H9 (cell line): ENCODE results near the gene WSCD2. TPM values are rescaled to one million over a fixed set of nuclear protein-coding genes. Genes with fewer than 3 reads are reported as not detected.

Experiments
- DNase-seq: peaks from one replicate; pipeline ENCODE4 v3.0.0-alpha.2; 2017
- H2AFZ ChIP-seq: one replicate; pipeline ENCODE4 v1.6.1; 2013; ENCODE audit warnings: mild to moderate bottlenecking, low read length, control low read depth, moderate library complexity
- H2AK5ac ChIP-seq: 2 replicates; pipeline ENCODE4 v1.6.1; 2013; ENCODE audit warnings: low read length, control low read depth, mixed read lengths; ENCODE audit not compliant: insufficient read length
- H2BK120ac ChIP-seq: one replicate; pipeline ENCODE4 v1.6.1; 2013; ENCODE audit warnings: low read depth, mild to moderate bottlenecking, low read length, control low read depth, inconsistent platforms; ENCODE audit not compliant: poor library complexity, severe bottlenecking
- H2BK12ac ChIP-seq: 2 replicates; pipeline ENCODE4 v1.6.1; 2013; ENCODE audit warnings: low read length, control low read depth, mixed read lengths, low read depth; ENCODE audit not compliant: insufficient read length
- H2BK15ac ChIP-seq: 2 replicates; pipeline ENCODE4 v1.6.1; 2013; ENCODE audit warnings: low read depth, low read length, control low read depth
- H2BK20ac ChIP-seq: one replicate; pipeline ENCODE4 v1.6.1; 2013; ENCODE audit warnings: low read depth, mild to moderate bottlenecking, low read length, control low read depth, inconsistent platforms; ENCODE audit not compliant: poor library complexity, severe bottlenecking
- H2BK5ac ChIP-seq: 2 replicates; pipeline ENCODE4 v1.6.1; 2013; ENCODE audit warnings: low read length, control low read depth, mixed read lengths; ENCODE audit not compliant: insufficient read length
- H3K14ac ChIP-seq: 2 replicates; pipeline ENCODE4 v1.6.1; 2013; ENCODE audit warnings: low read length, control low read depth; ENCODE audit not compliant: insufficient read depth
- H3K18ac ChIP-seq: 2 replicates; pipeline ENCODE4 v1.6.1; 2013; ENCODE audit warnings: low read depth, mild to moderate bottlenecking, mixed read lengths, low read length, control low read depth; ENCODE audit not compliant: insufficient read length
- H3K23ac ChIP-seq: 2 replicates; pipeline ENCODE4 v1.6.1; 2013; ENCODE audit warnings: low read length, control low read depth, mixed read lengths, low read depth; ENCODE audit not compliant: insufficient read length
- H3K23me2 ChIP-seq: 2 replicates; pipeline ENCODE4 v1.6.1; 2013; ENCODE audit warnings: low read depth, mild to moderate bottlenecking, mixed read lengths, low read length, control low read depth; ENCODE audit not compliant: insufficient read length, poor library complexity, severe bottlenecking
- H3K27ac ChIP-seq: 2 replicates; pipeline ENCODE4 v1.5.1; 2013; ENCODE audit warnings: low read length, control low read depth, mixed read lengths, low read depth; ENCODE audit not compliant: insufficient read length
- H3K27me3 ChIP-seq: 2 replicates; pipeline ENCODE4 v1.6.1; 2013; ENCODE audit warnings: low read length, control low read depth, inconsistent platforms; ENCODE audit not compliant: insufficient read depth
- H3K4ac ChIP-seq: 2 replicates; pipeline ENCODE4 v1.6.1; 2013; ENCODE audit warnings: low read depth, mild to moderate bottlenecking, control low read depth, inconsistent platforms, low read length, moderate library complexity
- H3K4me1 ChIP-seq: 2 replicates; pipeline ENCODE4 v1.6.1; 2013; ENCODE audit warnings: low read length, control low read depth, inconsistent platforms; ENCODE audit not compliant: insufficient read depth
- H3K4me2 ChIP-seq: 2 replicates; pipeline ENCODE4 v1.6.1; 2013; ENCODE audit warnings: low read length, control low read depth, mixed read lengths; ENCODE audit not compliant: insufficient read length, insufficient read depth
- H3K56ac ChIP-seq: 2 replicates; pipeline ENCODE4 v1.6.1; 2013; ENCODE audit warnings: low read depth, mild to moderate bottlenecking, mixed read lengths, low read length, control low read depth; ENCODE audit not compliant: insufficient read length
- H3K79me1 ChIP-seq: 2 replicates; pipeline ENCODE4 v1.6.1; 2013; ENCODE audit warnings: low read depth, mild to moderate bottlenecking, moderate library complexity, low read length, control low read depth, inconsistent platforms; ENCODE audit not compliant: insufficient read depth, poor library complexity, severe bottlenecking
- H3K79me2 ChIP-seq: 2 replicates; pipeline ENCODE4 v1.6.1; 2013; ENCODE audit warnings: low read length, control low read depth, inconsistent platforms; ENCODE audit not compliant: insufficient read depth
- H3K9ac ChIP-seq: 2 replicates; pipeline ENCODE4 v1.6.1; 2013; ENCODE audit warnings: low read length, control low read depth, mixed read lengths; ENCODE audit not compliant: insufficient read length; ENCODE audit errors: extremely low read depth
- H3K9me3 ChIP-seq: one replicate; pipeline ENCODE4 v1.6.1; 2013; ENCODE audit warnings: low read depth, low read length, inconsistent platforms; ENCODE audit not compliant: control insufficient read depth
- H3T11ph ChIP-seq: one replicate; pipeline ENCODE4 v1.6.1; 2013; ENCODE audit warnings: mild to moderate bottlenecking, low read length, control low read depth, inconsistent platforms
- H4K20me1 ChIP-seq: one replicate; pipeline ENCODE4 v1.6.1; 2013; ENCODE audit not compliant: control insufficient read depth, insufficient read length, insufficient read depth
- H4K5ac ChIP-seq: 2 replicates; pipeline ENCODE4 v1.6.1; 2013; ENCODE audit warnings: low read depth, mild to moderate bottlenecking, mixed read lengths, low read length, control low read depth; ENCODE audit not compliant: insufficient read length
- H4K8ac ChIP-seq: replicated peaks from 2 replicates; pipeline ENCODE4 v1.6.1; 2013; ENCODE audit warnings: low read length, control low read depth, mixed read lengths, low read depth; ENCODE audit not compliant: insufficient read length
- H4K91ac ChIP-seq: 2 replicates; pipeline ENCODE4 v1.6.1; 2013; ENCODE audit warnings: low read depth, mild to moderate bottlenecking, moderate library complexity, mixed read lengths, low read length, control low read depth; ENCODE audit not compliant: insufficient read length
- H3K27ac Mint-ChIP-seq, 3 experiments: 2 replicates in 2 of 3; 3 replicates in 1 of 3; pipeline ENCODE4 v1.8.0; 2020 to 2021; ENCODE audit warnings: mixed read lengths in 3 of 3, mild to moderate bottlenecking in 1 of 3, moderate library complexity in 1 of 3
- H3K27me3 Mint-ChIP-seq: 2 replicates; pipeline ENCODE4 v1.8.0; 2021; ENCODE audit warnings: low read depth, mild to moderate bottlenecking, moderate library complexity, mixed read lengths
- H3K36me3 Mint-ChIP-seq, 3 experiments: 2 replicates in 2 of 3; 3 replicates in 1 of 3; pipeline ENCODE4 v1.8.0; 2020 to 2021; ENCODE audit warnings: low read depth in 3 of 3, mixed read lengths in 3 of 3; ENCODE audit not compliant: insufficient read depth in 1 of 3
- H3K4me1 Mint-ChIP-seq, 2 experiments: 2 replicates each; pipeline ENCODE4 v1.8.0; 2020; ENCODE audit warnings: mixed read lengths in 2 of 2
- H3K4me3 Mint-ChIP-seq, 2 experiments: 2 replicates in 1 of 2; 3 replicates in 1 of 2; pipeline ENCODE4 v1.8.0; 2020 to 2021; ENCODE audit warnings: mild to moderate bottlenecking in 2 of 2, mixed read lengths in 2 of 2, moderate library complexity in 1 of 2
- H3K9me3 Mint-ChIP-seq, 2 experiments: 2 replicates in 1 of 2; 3 replicates in 1 of 2; pipeline ENCODE4 v1.8.0; 2020; ENCODE audit warnings: mild to moderate bottlenecking in 2 of 2, mixed read lengths in 2 of 2, moderate library complexity in 1 of 2
- CTCF ChIP-seq: fragments of 200-600 bp; sonication (generic); conservative IDR thresholded peaks from 3 replicates; pipeline ENCODE4 v1.8.0; 2021; ENCODE audit warnings: antibody characterized with exemption, mild to moderate bottlenecking
- WGBS: extraction: QIAGEN DNeasy Blood & Tissue Kit; methylation state at CpG from one replicate; pipeline ENCODE4 v1.1.7; 2013; ENCODE audit warnings: missing lambda C conversion rate, low lambda C conversion rate, mixed read lengths; ENCODE audit not compliant: insufficient read length; ENCODE audit errors: extremely low coverage; 5-methylcytosine and 5-hydroxymethylcytosine counted together
- total RNA-seq: library from RNA; stranded (reverse); gene quantifications from 2 replicates; pipeline ENCODE4 v1.2.1, GENCODE V29; 2021

WSCD2 gene
- total RNA-seq, 1 experiment from 2014 or later: 0.92 TPM

GRCh38 chr12:108079721-108080120, 49.4 kb upstream of the WSCD2 start:
- DNase-seq: no peak
- Histone ChIP-seq H3K27ac (no peak overlapping the region), H3K23ac (no peak overlapping the region), H2BK120ac (no peak overlapping the region), H3K4ac (no peak overlapping the region), H3K9me3 (no peaks in the 10 kb centered on the region), H3K4me1 (no peaks in the 10 kb centered on the region), H4K5ac (no peak overlapping the region), H4K91ac (no peak overlapping the region), H3K79me1 (no peaks in the 10 kb centered on the region), H4K20me1 (no peaks in the 10 kb centered on the region), H2BK15ac (no peak overlapping the region), H3K79me2 (no peaks in the 10 kb centered on the region; the same call in 1 of the 2 replicates), H3K18ac (no peak overlapping the region), H2BK5ac (no peak overlapping the region), H3T11ph (no peak overlapping the region), H2AK5ac (no peak overlapping the region), H3K9ac (no peak overlapping the region), H2BK12ac (no peak overlapping the region), H2BK20ac (no peak overlapping the region), H3K27me3 (no peaks in the 10 kb centered on the region), H3K14ac (no peak overlapping the region), H2AFZ (no peak overlapping the region), H4K8ac (no peak overlapping the region), H3K56ac (no peak overlapping the region), H3K4me2 (no peak overlapping the region), H3K23me2 (no peaks in the 10 kb centered on the region)
- peaks cover 14 to 18% of the 10 kb centered on the region in 2 experiments for H3K4me1 Mint-ChIP-seq
- peaks cover 7% of the 10 kb centered on the region for H3K27me3 Mint-ChIP-seq
- H3K36me3 Mint-ChIP-seq: no peaks in the 10 kb centered on the region
- peaks cover 3 to 8% of the 10 kb centered on the region in 2 experiments; a peak in 2 of 5 replicates for H3K9me3 Mint-ChIP-seq
- no peak overlapping the region for H3K4me3 Mint-ChIP-seq
- H3K27ac Mint-ChIP-seq: no peak overlapping the region
- no peak for TF ChIP-seq CTCF
- no CpG with 5 or more reads among the region's 1 CpG for WGBS
